NB4 (cell line): ENCODE measurements around the gene ARMS2.

Experiments
- MAX ChIP-seq: IDR thresholded peaks from 2 replicates; pipeline ENCODE4 v1.6.1; 2011; ENCODE audit warnings: low read depth, low read length
- POLR2A ChIP-seq: IDR thresholded peaks from 2 replicates; pipeline ENCODE4 v1.6.1; 2011; ENCODE audit warnings: mild to moderate bottlenecking; ENCODE audit not compliant: insufficient read length; ENCODE audit errors: extremely low read depth
- TF ChIP-seq, protein P1 (sequence below): IDR thresholded peaks from one replicate; pipeline ENCODE4 v1.5.1; 2012; ENCODE audit warnings: low read depth, low read length

DNA sequence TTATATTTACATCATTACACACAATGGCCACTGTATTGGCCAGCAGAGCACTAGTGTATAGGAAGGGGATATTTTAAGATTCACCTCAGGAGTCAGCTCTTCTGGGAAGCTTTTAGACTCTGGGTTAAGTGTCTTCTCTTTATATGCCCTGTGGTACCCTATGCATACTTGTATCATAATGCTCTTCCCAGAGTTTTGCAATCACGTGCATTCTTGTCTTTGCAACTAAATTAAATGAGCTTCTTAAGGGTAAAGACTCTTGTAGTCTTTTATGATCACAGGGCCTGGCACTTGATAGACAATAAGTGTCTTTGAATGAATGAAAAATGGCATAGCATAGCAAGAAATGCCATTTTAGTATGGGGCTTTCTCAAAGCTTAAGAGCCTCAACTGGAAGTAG lies 35.4 kb upstream of the ARMS2 start:
- TF ChIP-seq, protein P1, sequence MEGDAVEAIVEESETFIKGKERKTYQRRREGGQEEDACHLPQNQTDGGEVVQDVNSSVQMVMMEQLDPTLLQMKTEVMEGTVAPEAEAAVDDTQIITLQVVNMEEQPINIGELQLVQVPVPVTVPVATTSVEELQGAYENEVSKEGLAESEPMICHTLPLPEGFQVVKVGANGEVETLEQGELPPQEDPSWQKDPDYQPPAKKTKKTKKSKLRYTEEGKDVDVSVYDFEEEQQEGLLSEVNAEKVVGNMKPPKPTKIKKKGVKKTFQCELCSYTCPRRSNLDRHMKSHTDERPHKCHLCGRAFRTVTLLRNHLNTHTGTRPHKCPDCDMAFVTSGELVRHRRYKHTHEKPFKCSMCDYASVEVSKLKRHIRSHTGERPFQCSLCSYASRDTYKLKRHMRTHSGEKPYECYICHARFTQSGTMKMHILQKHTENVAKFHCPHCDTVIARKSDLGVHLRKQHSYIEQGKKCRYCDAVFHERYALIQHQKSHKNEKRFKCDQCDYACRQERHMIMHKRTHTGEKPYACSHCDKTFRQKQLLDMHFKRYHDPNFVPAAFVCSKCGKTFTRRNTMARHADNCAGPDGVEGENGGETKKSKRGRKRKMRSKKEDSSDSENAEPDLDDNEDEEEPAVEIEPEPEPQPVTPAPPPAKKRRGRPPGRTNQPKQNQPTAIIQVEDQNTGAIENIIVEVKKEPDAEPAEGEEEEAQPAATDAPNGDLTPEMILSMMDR = no peak
- TF ChIP-seq POLR2A (no peak), MAX (no peak)
